ENCODE data around the gene CD72.
A peak's percentile ranks its signal among the peaks of the same experiment; 100 is the strongest.

Gene CD72

DNA sequence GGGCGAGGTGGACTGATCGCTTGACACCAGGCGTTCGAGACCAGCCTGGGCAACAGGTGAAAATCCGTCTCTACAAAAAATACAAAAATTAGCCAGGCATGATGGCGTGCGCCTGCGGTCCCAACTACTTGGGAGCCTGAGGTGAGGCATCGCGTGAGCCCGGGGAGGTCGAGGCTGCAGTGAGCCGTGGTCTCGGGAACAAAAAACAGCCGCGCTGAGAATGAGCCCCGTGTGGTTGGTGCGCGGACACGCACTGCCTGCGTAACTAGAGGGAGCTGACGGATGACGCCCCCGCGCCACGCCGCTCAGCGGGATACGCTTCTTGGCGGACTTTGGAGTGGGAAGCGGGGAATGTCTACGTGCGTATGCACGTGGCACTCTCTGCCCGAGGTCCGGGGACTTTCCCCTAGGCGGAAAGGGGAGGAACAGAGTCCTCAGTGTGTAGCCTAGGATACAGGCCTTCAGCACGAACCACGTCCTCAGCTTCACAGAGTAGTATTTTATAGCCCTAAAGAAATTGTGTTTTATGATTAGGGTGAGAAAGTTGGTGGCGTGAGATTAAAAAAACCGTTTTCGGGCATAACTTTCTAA is 39.4 kb upstream of the CD72 start, which contains the start of gene RMRP:
TSS of gene RMRP (minus strand) at position 474 of the 591 bp plus-strand sequence.
- peak; percentile 98 for DNase-seq (ENCODE audit: extremely low read depth, low read depth)
- TF ChIP-seq, protein P1, sequence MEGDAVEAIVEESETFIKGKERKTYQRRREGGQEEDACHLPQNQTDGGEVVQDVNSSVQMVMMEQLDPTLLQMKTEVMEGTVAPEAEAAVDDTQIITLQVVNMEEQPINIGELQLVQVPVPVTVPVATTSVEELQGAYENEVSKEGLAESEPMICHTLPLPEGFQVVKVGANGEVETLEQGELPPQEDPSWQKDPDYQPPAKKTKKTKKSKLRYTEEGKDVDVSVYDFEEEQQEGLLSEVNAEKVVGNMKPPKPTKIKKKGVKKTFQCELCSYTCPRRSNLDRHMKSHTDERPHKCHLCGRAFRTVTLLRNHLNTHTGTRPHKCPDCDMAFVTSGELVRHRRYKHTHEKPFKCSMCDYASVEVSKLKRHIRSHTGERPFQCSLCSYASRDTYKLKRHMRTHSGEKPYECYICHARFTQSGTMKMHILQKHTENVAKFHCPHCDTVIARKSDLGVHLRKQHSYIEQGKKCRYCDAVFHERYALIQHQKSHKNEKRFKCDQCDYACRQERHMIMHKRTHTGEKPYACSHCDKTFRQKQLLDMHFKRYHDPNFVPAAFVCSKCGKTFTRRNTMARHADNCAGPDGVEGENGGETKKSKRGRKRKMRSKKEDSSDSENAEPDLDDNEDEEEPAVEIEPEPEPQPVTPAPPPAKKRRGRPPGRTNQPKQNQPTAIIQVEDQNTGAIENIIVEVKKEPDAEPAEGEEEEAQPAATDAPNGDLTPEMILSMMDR (IDR thresholded peaks at IDR 0.05; ENCODE audit: low read depth, low read length, missing control alignments), result no peak
- peak within 1 kb of the TSS; percentile 52 for H3K4me3 ChIP-seq (replicated peaks; ENCODE audit: low read depth, low read length)

DNA sequence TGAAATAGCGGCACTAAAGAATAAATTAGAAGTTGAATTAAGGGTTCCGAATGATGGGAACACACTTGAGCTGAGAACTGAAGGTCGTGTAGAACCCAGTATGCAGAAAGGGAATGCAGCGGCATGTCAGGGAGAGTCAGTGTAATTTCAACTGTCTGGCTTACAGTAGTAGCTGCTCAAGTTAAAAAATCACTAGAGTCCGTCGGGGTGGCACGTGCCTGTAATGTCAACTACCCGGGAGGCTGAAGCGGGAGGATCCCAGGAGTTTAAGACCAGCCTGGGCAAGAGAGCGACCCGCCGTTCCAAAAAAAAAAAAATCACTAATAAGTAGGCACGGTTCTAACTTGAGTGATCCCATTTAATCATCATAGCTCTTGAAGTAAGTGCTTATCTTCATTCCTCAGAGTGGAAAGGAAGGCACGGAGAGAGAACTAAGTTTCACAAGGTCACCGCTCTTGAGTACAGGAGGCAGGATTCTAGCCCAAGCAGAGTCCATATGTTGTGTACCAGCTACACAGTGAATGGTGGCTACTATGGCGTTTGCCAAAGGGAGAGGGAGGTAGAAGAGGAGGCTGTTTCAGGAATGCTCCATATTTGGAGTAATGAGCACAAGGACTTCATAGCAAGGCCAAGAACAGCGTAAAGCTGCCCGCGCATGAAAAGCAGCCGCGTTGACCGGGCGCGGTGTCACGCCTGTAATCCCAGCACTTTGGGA is 38.8 kb upstream of the CD72 start:
- DNase-seq (ENCODE audit: extremely low read depth, low read depth), result no peak
- TF ChIP-seq, protein P1 (IDR thresholded peaks at IDR 0.05; ENCODE audit: low read depth, low read length, missing control alignments), result no peak
- H3K4me3 ChIP-seq (replicated peaks; ENCODE audit: low read depth, low read length), result peak overlapping the region; percentile 34

DNA sequence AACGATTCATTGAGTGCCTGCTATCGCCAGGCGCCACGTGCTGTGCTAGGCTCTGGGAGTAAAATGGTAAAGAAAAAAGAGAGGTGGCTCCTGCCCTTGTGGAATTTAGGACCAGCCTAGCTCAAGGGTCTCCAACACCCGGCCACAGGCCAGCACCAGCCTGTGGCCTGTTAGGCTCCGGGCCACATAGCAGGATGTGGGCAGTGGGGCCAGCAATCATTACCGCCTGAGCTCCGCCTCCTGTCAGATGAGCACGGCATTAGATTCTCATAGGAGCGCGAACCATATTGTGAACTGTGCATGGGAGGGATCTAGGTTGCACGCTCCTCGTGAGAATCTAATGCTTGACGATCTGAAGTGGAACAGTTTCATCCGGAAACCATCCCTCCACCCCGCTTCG is 38.1 kb upstream of the CD72 start:
- TF ChIP-seq, protein P1 (IDR thresholded peaks at IDR 0.05; ENCODE audit: low read depth, low read length, missing control alignments), result no peak
- H3K4me3 ChIP-seq (replicated peaks; ENCODE audit: low read depth, low read length), result no peak overlapping the region
- no peak for DNase-seq (ENCODE audit: extremely low read depth, low read depth)

DNA sequence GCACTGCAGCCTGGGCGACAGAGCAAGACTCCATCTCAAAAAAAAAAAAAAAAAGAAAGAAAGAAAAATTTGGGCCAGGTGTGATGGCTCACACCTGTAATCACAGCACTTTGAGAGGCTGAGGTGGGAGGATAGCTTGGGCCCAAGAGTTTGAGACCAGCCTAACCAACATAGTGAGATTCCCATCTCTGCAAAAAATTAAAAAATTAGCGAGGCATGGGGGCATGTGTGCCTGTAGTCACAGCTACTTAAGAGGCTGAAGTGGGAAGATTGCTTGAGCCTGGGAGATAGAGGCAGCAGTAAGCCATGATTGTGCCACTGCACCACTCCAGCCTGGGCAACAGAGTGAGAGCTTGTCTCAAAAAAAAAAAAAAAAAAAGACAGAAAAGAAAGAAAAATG is 35.4 kb upstream of the CD72 start:
- no peak for DNase-seq (ENCODE audit: extremely low read depth, low read depth)
- TF ChIP-seq, protein P1 (IDR thresholded peaks at IDR 0.05; ENCODE audit: low read depth, low read length, missing control alignments), result no peak
- no peak overlapping the region for H3K4me3 ChIP-seq (replicated peaks; ENCODE audit: low read depth, low read length)

DNA sequence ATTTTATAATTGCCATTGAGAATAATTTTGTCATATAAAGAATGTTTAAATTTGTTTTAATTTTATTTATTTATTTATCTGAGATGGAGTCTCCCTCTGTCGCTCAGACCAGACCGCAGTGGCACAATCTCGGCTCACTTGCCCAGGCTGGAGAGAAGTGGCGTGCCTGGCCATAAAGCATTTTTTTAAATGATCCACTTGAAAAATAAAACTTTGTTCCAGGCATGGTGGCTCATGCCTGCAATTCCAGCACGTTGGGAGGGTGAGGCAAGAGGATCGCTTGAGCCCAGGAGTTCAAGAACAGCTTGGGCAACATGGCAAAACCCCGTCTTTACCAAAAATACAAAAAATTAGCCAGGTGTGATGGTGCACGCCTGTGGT is 34.6 kb upstream of the CD72 start:
- no peak for DNase-seq (ENCODE audit: extremely low read depth, low read depth)
- no peak overlapping the region for H3K4me3 ChIP-seq (replicated peaks; ENCODE audit: low read depth, low read length)
- TF ChIP-seq, protein P1 (IDR thresholded peaks at IDR 0.05; ENCODE audit: low read depth, low read length, missing control alignments), result no peak

DNA sequence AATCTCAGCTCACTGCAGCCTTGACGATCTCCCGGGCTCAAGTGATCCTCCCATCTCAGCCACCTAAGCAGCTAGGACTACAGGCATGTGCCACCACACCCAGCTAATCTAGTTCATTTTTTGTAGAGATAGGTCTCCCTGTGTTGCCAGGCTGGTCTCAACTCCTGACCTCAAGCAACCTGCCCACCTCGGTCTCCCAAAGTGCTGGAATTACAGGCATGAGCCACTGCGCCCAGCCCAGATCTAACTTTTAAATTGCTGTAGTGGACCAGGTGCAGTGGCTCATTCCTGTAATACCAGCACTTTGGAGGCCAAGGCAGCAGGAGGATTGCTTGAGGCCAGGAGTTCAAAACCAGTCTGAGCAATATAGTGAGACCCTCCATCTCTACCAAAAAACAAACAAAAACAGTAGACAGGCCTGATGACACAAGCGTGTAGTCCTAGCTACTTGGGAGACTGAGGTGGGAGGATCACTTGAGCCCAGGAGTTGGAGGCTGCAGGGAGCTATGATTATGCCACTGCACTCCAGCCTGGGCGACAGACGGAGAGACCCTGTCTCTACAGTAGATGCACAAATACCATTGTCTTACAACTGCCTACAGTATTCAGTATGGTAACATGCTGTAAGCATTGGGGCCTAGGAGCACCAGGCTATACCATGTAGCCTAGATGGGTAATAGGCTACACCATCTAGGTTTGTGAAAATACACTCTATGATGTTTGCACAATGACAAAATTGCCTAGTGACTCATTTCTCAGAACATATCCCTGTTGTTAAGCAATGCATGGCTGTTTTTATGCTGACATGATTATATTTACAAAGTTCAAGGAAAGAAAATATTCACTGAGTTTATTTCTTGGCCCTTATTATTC is 34.0 kb upstream of the CD72 start:
- no peak overlapping the region for H3K4me3 ChIP-seq (replicated peaks; ENCODE audit: low read depth, low read length)
- TF ChIP-seq, protein P1 (IDR thresholded peaks at IDR 0.05; ENCODE audit: low read depth, low read length, missing control alignments), result no peak
- no peak for DNase-seq (ENCODE audit: extremely low read depth, low read depth)

All from HFF-Myc (cell line).